Chondrocyte (in vitro differentiated cells): ENCODE results near the gene CRIP1. TPM values are rescaled to one million over a fixed set of nuclear protein-coding genes. Genes with fewer than 3 reads are reported as not detected.
A peak's percentile ranks its signal among the peaks of the same experiment; 100 is the strongest.

Experiments used
- DNase-seq: peaks from one replicate; pipeline ENCODE4 v3.0.0; 2021; ENCODE audit warnings: mixed read lengths, low spot score
- H3K27ac Mint-ChIP-seq: one replicate; pipeline ENCODE4 v1.8.0; 2021; ENCODE audit warnings: mild to moderate bottlenecking, moderate library complexity, mixed read lengths; ENCODE audit not compliant: unreplicated experiment
- H3K27me3 Mint-ChIP-seq: 2 replicates; pipeline ENCODE4 v1.8.0; 2021; ENCODE audit warnings: low read depth, mixed read lengths
- H3K36me3 Mint-ChIP-seq: 2 replicates; pipeline ENCODE4 v1.8.0; 2021; ENCODE audit warnings: low read depth, mixed read lengths
- H3K4me1 Mint-ChIP-seq: 2 replicates; pipeline ENCODE4 v1.8.0; 2021; ENCODE audit warnings: low read depth, mild to moderate bottlenecking, mixed read lengths
- H3K4me3 Mint-ChIP-seq: one replicate; pipeline ENCODE4 v1.8.0; 2021; ENCODE audit warnings: mild to moderate bottlenecking, moderate library complexity, mixed read lengths; ENCODE audit not compliant: unreplicated experiment
- H3K9me3 Mint-ChIP-seq: 2 replicates; pipeline ENCODE4 v1.8.0; 2021; ENCODE audit warnings: low read depth, mixed read lengths
- total RNA-seq: library from RNA; stranded (reverse); gene quantifications from 3 replicates; pipeline ENCODE4 v1.2.1, GENCODE V29; 2021
- TF ChIP-seq, protein P1 (sequence below): fragments of 200-600 bp; sonication (generic); IDR thresholded peaks from 2 replicates; pipeline ENCODE4 v1.5.0; 2021; ENCODE audit warnings: antibody characterized with exemption, mild to moderate bottlenecking, moderate library complexity

The CRIP1 gene
- total RNA-seq, 1 donor from 2014 or later = 181 TPM

DNA sequence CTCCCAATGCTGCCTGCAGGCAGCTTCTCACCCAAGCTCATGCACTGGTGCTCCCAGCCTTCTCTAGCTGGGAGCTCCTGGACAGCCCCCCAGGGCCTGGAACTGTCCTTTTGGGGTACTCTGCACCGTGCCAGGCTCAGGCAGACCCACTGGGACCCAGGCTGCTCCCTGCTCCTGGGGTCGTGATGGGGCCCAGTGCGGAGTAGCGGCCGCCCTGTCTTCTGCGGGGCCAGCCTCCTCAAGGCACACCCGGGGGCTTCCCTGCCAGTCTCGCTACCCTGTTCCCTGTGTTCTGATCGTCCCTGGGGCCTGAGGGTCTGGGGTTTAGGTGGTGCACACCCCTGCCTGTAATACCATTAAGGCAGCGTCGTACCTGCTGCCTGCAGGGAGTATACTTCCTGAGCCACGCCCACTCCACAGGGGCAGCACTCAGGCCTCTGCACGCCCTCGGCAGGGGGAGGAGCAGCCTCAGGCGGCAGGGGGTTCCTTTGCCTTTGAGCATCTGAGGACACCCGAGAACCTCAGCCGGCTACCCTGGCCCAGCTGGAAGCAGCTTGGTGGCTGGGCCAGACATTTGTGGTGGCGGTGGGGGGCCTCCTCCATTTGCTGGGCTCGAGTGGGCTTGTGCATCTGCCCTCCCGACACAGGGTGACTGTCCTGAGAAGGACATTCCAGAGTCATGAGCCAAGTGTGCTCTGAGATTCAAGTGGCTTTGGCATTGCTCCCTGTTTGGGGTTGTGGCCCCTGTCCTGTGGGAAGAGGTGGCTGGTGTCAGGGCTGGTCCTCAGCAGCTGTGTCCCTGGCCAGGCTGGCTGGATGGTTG is 21.3 kb upstream of the CRIP1 start:
- H3K36me3 Mint-ChIP-seq = peaks cover 6% of the 10 kb centered on the region
- peaks cover 7% of the 10 kb centered on the region for H3K4me1 Mint-ChIP-seq
- DNase-seq = no peak
- TF ChIP-seq, protein P1, sequence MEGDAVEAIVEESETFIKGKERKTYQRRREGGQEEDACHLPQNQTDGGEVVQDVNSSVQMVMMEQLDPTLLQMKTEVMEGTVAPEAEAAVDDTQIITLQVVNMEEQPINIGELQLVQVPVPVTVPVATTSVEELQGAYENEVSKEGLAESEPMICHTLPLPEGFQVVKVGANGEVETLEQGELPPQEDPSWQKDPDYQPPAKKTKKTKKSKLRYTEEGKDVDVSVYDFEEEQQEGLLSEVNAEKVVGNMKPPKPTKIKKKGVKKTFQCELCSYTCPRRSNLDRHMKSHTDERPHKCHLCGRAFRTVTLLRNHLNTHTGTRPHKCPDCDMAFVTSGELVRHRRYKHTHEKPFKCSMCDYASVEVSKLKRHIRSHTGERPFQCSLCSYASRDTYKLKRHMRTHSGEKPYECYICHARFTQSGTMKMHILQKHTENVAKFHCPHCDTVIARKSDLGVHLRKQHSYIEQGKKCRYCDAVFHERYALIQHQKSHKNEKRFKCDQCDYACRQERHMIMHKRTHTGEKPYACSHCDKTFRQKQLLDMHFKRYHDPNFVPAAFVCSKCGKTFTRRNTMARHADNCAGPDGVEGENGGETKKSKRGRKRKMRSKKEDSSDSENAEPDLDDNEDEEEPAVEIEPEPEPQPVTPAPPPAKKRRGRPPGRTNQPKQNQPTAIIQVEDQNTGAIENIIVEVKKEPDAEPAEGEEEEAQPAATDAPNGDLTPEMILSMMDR = no peak
- H3K4me3 Mint-ChIP-seq = no peak overlapping the region
- no peaks in the 10 kb centered on the region for H3K9me3 Mint-ChIP-seq
- no peaks in the 10 kb centered on the region for H3K27me3 Mint-ChIP-seq
- peak overlapping the region; percentile 8 for H3K27ac Mint-ChIP-seq

DNA sequence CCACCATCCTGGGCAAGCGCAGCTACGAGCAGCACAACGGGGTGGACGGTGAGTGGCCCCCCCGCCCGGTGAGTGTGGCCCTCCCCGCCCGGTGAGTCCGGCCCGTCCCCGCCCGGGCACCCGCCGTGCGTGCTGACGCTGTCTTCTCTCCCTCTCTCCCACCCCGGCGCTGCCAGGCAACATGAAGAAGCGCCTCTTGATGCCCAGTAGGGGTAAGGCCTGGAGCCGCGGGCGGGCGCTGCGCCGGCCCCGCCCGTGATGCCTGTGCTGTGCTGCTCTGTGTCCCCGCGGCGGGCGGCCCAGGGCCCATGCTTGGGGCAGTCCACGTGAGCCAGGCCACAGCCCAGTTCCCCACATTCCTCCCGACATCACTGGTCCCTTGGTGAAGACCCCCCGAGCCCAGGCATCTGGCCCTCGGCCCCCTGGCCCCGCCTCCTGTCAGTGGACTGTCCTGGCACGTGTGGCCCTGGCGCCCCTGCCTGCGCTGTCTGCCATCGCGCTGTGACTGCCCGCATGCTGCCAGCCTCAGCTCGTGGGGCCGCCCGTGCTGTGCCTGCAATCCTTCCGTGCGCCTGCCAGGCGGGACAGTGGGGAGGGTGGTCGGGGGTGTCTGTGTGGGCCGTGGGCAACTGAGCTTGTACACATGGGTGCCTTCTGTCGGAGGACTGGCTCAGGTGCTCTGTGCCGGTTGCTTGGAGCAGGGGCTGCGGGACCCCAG is 20.0 kb upstream of the CRIP1 start:
- no peaks in the 10 kb centered on the region for H3K9me3 Mint-ChIP-seq
- H3K36me3 Mint-ChIP-seq = peaks cover 4% of the 10 kb centered on the region
- H3K4me1 Mint-ChIP-seq = peaks cover 8% of the 10 kb centered on the region
- no peak overlapping the region for H3K27ac Mint-ChIP-seq
- TF ChIP-seq, protein P1 = no peak
- H3K4me3 Mint-ChIP-seq = no peak overlapping the region
- no peak for DNase-seq
- no peaks in the 10 kb centered on the region for H3K27me3 Mint-ChIP-seq

DNA sequence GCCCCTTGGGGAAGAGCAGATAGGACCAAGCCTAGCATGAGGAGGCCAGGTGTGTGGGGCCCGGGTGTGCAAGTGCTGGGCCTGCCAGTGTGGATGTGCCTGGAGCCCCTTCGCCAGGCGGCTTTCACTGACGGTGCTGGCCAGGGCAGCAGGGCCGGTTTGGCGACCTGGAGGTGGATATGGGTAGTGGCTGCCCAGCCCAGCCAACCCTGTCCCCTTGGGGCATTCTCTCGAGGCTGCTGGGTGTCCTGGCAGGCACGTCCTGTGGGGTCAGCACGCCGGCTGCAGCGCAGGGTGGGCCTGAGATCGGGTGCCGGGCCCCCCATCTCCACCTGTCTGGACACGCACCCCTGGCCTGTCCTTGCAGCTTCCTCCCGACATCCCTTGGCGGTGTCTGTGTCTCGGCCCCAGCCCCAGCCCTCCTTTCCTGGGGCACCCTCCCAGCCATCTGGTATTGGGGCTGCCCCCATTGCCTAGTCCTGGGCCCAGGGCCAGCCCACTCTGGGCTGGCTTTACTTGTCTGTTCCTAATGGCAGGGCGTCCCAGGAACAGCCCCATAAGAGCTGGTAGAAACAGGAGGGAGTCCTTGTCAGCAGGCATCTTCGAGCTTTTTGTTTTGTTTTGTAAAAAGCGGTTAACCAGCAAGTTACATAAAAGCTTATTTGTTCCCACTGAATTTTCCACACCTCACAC is 19.3 kb upstream of the CRIP1 start:
- Mint-ChIP-seq H3K4me1 (peaks cover 13% of the 10 kb centered on the region), H3K4me3 (no peak overlapping the region), H3K27ac (no peak overlapping the region), H3K36me3 (peaks cover 4% of the 10 kb centered on the region), H3K27me3 (no peaks in the 10 kb centered on the region), H3K9me3 (no peaks in the 10 kb centered on the region)
- TF ChIP-seq, protein P1 = no peak
- DNase-seq = no peak

DNA sequence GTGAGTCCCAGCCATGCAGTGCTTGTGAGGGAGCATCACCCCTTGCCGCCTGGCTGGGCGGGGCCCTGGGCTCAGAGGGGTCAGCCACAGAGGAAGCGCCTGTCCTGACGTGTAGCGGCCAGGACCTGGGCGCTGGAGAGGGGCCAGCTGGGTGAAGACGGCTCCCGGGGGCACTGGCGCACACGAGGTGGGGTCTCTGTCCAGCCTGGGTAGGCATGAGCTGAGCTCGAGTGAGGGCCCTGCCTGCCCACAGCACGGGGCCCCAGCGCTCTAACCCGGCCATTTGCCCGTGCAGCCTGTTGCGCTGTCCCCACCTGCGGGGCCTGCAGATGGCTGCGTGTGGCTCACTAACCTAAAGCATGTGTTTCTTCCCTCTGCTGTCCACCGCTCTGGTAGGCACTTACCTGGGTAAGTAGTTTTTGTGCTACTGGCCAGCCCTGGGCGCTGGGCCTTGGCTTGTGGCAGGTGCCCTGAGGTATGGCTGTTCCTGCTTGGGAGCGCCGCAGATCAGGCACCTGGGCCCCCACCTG is 18.7 kb upstream of the CRIP1 start:
- no peak overlapping the region for H3K27ac Mint-ChIP-seq
- H3K4me1 Mint-ChIP-seq = peaks cover 18% of the 10 kb centered on the region
- H3K36me3 Mint-ChIP-seq = peaks cover 2% of the 10 kb centered on the region
- no peak overlapping the region for H3K4me3 Mint-ChIP-seq
- TF ChIP-seq, protein P1 = no peak
- no peaks in the 10 kb centered on the region for H3K9me3 Mint-ChIP-seq
- H3K27me3 Mint-ChIP-seq = no peaks in the 10 kb centered on the region
- DNase-seq = no peak
